ENCODE data around the gene ST7L.

Gene ST7L

DNA sequence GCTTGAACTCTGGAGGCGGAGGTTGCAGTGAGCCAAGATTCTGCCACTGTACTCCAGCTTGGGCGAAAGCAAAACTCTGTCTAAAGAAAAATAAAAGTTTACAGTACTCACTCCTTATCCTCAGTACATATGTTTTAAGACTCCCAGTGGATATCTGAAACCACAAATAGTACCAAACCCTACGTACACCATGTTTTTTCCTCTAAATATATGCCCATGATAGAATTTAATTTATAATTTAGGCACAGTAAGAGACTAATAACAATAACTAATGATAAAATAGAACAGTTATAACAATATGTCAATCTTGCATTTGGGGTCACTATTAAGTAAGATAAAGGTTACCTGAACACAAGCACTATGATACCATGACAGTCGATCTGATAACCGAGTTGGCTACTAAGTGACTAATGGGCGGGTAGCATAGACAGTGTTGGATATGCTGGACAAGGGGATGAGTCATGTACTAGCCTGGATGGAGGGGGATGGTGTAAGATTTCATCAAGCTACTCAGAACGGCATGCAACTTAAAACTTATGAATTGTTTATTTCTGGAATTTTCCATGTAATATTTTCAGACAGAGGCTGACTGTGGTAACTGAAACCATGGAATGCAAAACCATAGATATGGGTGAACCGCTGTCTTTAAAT is 43.7 kb downstream of the ST7L start:
- TF ChIP-seq CTCF (conservative IDR thresholded peaks at IDR 0.05; ENCODE audit: low read depth, low read length) = no peak
- no peak overlapping the region for H3K4me3 ChIP-seq (ENCODE audit: low read length)
- peak; percentile 59 for DNase-seq (ENCODE audit: low read depth)

GRCh38 chr1:112565800-112566199 is 53.1 kb downstream of the ST7L start:
- no peak for DNase-seq (ENCODE audit: low read depth)
- no peak overlapping the region for H3K4me3 ChIP-seq (ENCODE audit: low read length)
- no peak for TF ChIP-seq CTCF (conservative IDR thresholded peaks at IDR 0.05; ENCODE audit: low read depth, low read length)

DNA sequence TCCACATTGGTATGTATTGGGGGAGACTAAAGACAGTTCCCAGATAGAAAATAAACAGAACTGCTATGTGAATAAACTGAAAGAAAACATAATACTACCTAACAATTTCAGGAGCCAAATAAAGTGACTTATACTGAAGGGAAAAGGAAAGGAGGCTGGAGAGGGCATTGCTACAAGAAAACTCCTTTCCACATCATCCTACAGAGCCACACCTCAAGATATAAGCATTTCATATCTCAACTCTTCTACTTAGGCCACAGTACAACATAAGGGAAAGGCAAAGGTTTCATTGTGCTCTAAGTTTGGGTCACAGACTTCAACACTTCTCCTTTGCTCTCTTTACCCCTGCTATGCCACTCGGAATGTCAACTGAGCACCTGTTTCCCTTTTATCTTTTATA is 54.9 kb downstream of the ST7L start:
- no peak overlapping the region for H3K4me3 ChIP-seq (ENCODE audit: low read length)
- DNase-seq (ENCODE audit: low read depth) = no peak
- TF ChIP-seq CTCF (conservative IDR thresholded peaks at IDR 0.05; ENCODE audit: low read depth, low read length) = no peak

- H3K4me3 ChIP-seq (ENCODE audit: low read length) = no peak overlapping the region
- DNase-seq (ENCODE audit: low read depth) = no peak
- no peak for TF ChIP-seq CTCF (conservative IDR thresholded peaks at IDR 0.05; ENCODE audit: low read depth, low read length)
Measured at GRCh38 chr1:112563341-112563740, 55.6 kb downstream of the ST7L start.

- peak; percentile 35 for DNase-seq (ENCODE audit: low read depth)
- no peak for TF ChIP-seq CTCF (conservative IDR thresholded peaks at IDR 0.05; ENCODE audit: low read depth, low read length)
Measured at GRCh38 chr1:112558634-112559033, 60.3 kb downstream of the ST7L start.

GRCh38 chr1:112557385-112557784 is 61.6 kb downstream of the ST7L start:
- H3K4me3 ChIP-seq (ENCODE audit: low read length) = no peak overlapping the region
- TF ChIP-seq CTCF (conservative IDR thresholded peaks at IDR 0.05; ENCODE audit: low read depth, low read length) = no peak
- DNase-seq (ENCODE audit: low read depth) = no peak

More at GRCh38 chr1:112558634-112559033, 60.3 kb downstream of the ST7L start:
- no peak overlapping the region for H3K4me3 ChIP-seq (ENCODE audit: low read length)

- no peak for DNase-seq (ENCODE audit: low read depth)
- TF ChIP-seq CTCF (conservative IDR thresholded peaks at IDR 0.05; ENCODE audit: low read depth, low read length) = no peak
- no peak overlapping the region for H3K4me3 ChIP-seq (ENCODE audit: low read length)
Measured at GRCh38 chr1:112554411-112554810, 64.5 kb downstream of the ST7L start.
